Measurements from ENCODE around the gene AGPAT2. TPM values are rescaled to one million over a fixed set of nuclear protein-coding genes. Genes with fewer than 3 reads are reported as not detected.

The AGPAT2 gene
- polyA plus RNA-seq, 1 of the 3 experiments (the other 2 are of a cell fraction): 46.8 TPM

- peaks cover 0 to 7% of the 10 kb centered on the region in 2 experiments; a peak in 1 of 4 replicates for H3K4me1 ChIP-seq (ENCODE audit: control insufficient read depth in 1 of 2, insufficient read depth in 2 of 2, low read depth in 1 of 2, low read length in 1 of 2)
- no peaks in the 10 kb centered on the region for H3K79me2 ChIP-seq (ENCODE audit: insufficient read depth)
- H3K9me2 ChIP-seq: no peaks in the 10 kb centered on the region
- CTCF ChIA-PET: interaction anchor here (0.8 to 1.3 kb wide), 3 partner anchors 14 to 37 kb away, joined by 3 to 4 read pairs (median 3); partner anchors contain the start of gene AGPAT2
- no peaks in the 10 kb centered on the region; the same call in 1 of the 2 replicates for H3K27me3 ChIP-seq (ENCODE audit: insufficient read depth)
- DNase-seq: no peak
- no peaks in the 10 kb centered on the region for H3K36me3 ChIP-seq (replicated peaks in 1 of 2; ENCODE audit: control insufficient read depth in 1 of 2, insufficient read depth in 2 of 2, low read length in 1 of 2)
- no peaks in the 10 kb centered on the region for H3F3A ChIP-seq (replicated peaks; ENCODE audit: insufficient read depth)
- POLR2A ChIA-PET: interaction anchor here (1.0 kb wide), 1 partner anchor 27 kb away, joined by 3 read pairs; no protein-coding TSS in a partner anchor
- H3K4me3 ChIP-seq (ENCODE audit: low read depth in 2 of 2, low read length in 1 of 2): no peak overlapping the region
- H3K9ac ChIP-seq: no peak overlapping the region
- H2AFZ ChIP-seq (ENCODE audit: low read depth): no peak overlapping the region
- WGBS (ENCODE audit: low lambda C conversion rate): 69% methylated on average over 30 of the region's 38 CpGs
- no peak overlapping the region for H3K4me2 ChIP-seq
- H3K27ac ChIP-seq (ENCODE audit: low read depth in 2 of 2, low read length in 1 of 2): no peak overlapping the region
- H3K9me3 ChIP-seq: no peaks in the 10 kb centered on the region
- no peaks in the 10 kb centered on the region for H4K20me1 ChIP-seq (ENCODE audit: insufficient read depth)
- TF ChIP-seq MAX (IDR thresholded peaks at IDR 0.05; ENCODE audit: low read depth): no peak
- no peak for TF ChIP-seq SMC3 (IDR thresholded peaks at IDR 0.05; ENCODE audit: low read depth, low read length)
- no peak for TF ChIP-seq JUND (IDR thresholded peaks at IDR 0.05)
- no peak for TF ChIP-seq CHD2 (IDR thresholded peaks at IDR 0.05; ENCODE audit: low read length, partially characterized antibody)
- no peak for TF ChIP-seq IRF3 (IDR thresholded peaks at IDR 0.05; ENCODE audit: low read depth, low read length)
- TF ChIP-seq ELF1 (IDR thresholded peaks at IDR 0.05): no peak
- TF ChIP-seq MEF2A (IDR thresholded peaks at IDR 0.05; ENCODE audit: borderline replicate concordance, low read depth): no peak
- no peak for TF ChIP-seq TEAD4 (IDR thresholded peaks at IDR 0.05; ENCODE audit: borderline replicate concordance, insufficient read depth)
- no peak for TF ChIP-seq SIN3A (IDR thresholded peaks at IDR 0.05; ENCODE audit: borderline replicate concordance, low read depth, low read length)
- no peak for TF ChIP-seq REST (IDR thresholded peaks at IDR 0.05; ENCODE audit: low read depth, low read length)
- no peak for TF ChIP-seq USF1 (IDR thresholded peaks at IDR 0.05; ENCODE audit: borderline replicate concordance, low read depth)
- no peak for TF ChIP-seq RCOR1 (IDR thresholded peaks at IDR 0.05; ENCODE audit: low read length)
- no peak for TF ChIP-seq TAF1 (IDR thresholded peaks at IDR 0.05; ENCODE audit: borderline replicate concordance, low read depth, low read length)
These were observed 13.9 kb upstream of the AGPAT2 start for GRCh38 chr9:136700959-136701667.
